ENCODE data around the gene SKIL.

- TF ChIP-seq POLR2A (IDR thresholded peaks at IDR 0.05; ENCODE audit: low read length) (no peak), GATA1 (IDR thresholded peaks at IDR 0.05; ENCODE audit: low read depth, low read length) (no peak)
Measured at GRCh38 chr3:170436697-170437096, 79.2 kb downstream of the SKIL start.
